HCT116 (cell line): ENCODE measurements around the gene RTF1.

ENCODE experiments used
- ATF3 ChIP-seq: IDR thresholded peaks from 2 replicates; pipeline ENCODE4 v1.6.1; 2012
- CTCF ChIP-seq, 3 experiments: fragments of 200-600 bp in 1 of 3; sonication (generic) in 1 of 3; IDR thresholded peaks in 2 of 3; conservative IDR thresholded peaks in 1 of 3; 2 replicates each; pipeline ENCODE4 v1.5.1; 2012 to 2017; ENCODE audit warnings: low read depth in 2 of 3, low read length in 2 of 3, antibody characterized with exemption in 1 of 3, borderline replicate concordance in 1 of 3, control low read depth in 1 of 3, mild to moderate bottlenecking in 1 of 3, mixed read lengths in 1 of 3, mixed run types in 1 of 3, moderate library complexity in 1 of 3; ENCODE audit not compliant: insufficient read depth in 1 of 3
- EZH2 ChIP-seq: fragments of 200-600 bp; sonication (generic); IDR thresholded peaks from 2 replicates; pipeline ENCODE4 v1.6.1; 2017; ENCODE audit warnings: antibody characterized with exemption, mixed run types
- JUND ChIP-seq: IDR thresholded peaks from 2 replicates; pipeline ENCODE4 v1.6.1; 2012
- POLR2A ChIP-seq: IDR thresholded peaks from 2 replicates; pipeline ENCODE4 v1.7.0; 2011; ENCODE audit warnings: borderline replicate concordance; ENCODE audit not compliant: insufficient read depth, insufficient read length; ENCODE audit errors: extremely low read depth
- REST ChIP-seq: IDR thresholded peaks from 2 replicates; pipeline ENCODE4 v1.6.1; 2012; ENCODE audit warnings: low read depth
- TCF7L2 ChIP-seq: IDR thresholded peaks from 2 replicates; pipeline ENCODE4 v1.7.0; 2011; ENCODE audit warnings: borderline replicate concordance, inconsistent platforms; ENCODE audit not compliant: insufficient read depth, insufficient read length; ENCODE audit errors: extremely low read depth

GRCh38 chr15:41417418-41418195 is 712 bp downstream of the RTF1 start:
- TF ChIP-seq CTCF (IDR thresholded peaks at IDR 0.05 in 2 of 3, conservative IDR thresholded peaks at IDR 0.05 in 1 of 3; ENCODE audit: borderline replicate concordance in 1 of 3, insufficient read depth in 1 of 3, low read depth in 2 of 3, low read length in 2 of 3) (no peak), TCF7L2 (no peak), JUND (no peak), POLR2A (no peak), ATF3 (no peak), EZH2 (no peak), REST (no peak)
